ENCODE data around the gene REEP1. TPM values are rescaled to one million over a fixed set of nuclear protein-coding genes. Genes with fewer than 3 reads are reported as not detected.
"Not testable (repeated sequence)": the region's sequence is repeated elsewhere in the genome, so short reads cannot be mapped to it uniquely, and the experiment has no call there.

The REEP1 gene
- total RNA-seq, 4 donors from 2014 or later: 9.7 to 24.5 (median 13.4) TPM

DNA sequence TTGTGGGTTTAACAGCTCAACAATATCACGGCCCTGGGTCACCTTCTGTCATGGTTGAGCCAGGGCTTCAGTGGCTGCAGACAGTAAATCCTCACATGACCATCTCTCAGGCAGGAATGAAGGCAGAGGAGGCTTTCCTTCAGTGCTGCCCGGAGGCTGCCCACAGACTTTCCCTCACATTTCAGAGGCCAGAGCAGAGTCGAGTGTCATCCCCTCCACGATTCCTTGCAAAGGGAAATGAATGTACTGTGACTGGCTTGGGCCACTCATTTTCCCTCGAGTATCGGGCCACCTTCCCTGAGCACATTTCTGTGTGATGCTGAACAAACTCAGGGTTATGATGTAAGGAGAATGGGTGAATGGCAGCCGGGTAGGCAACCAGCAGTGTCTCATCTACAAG lies 10.0 kb upstream of the REEP1 start:
- H3K27me3 ChIP-seq: no peaks in the 10 kb centered on the region
- H3K36me3 ChIP-seq: no peaks in the 10 kb centered on the region
- no peak overlapping the region for H3K27ac ChIP-seq
- intact Hi-C loops (cut with DNase I; ENCODE audit: low total_unique reads): no loop called here
- no peaks in the 10 kb centered on the region for H3K9me3 ChIP-seq
- H3K4me3 ChIP-seq: no peak overlapping the region
- H3K4me1 ChIP-seq: no peaks in the 10 kb centered on the region
- TF ChIP-seq, protein P1, sequence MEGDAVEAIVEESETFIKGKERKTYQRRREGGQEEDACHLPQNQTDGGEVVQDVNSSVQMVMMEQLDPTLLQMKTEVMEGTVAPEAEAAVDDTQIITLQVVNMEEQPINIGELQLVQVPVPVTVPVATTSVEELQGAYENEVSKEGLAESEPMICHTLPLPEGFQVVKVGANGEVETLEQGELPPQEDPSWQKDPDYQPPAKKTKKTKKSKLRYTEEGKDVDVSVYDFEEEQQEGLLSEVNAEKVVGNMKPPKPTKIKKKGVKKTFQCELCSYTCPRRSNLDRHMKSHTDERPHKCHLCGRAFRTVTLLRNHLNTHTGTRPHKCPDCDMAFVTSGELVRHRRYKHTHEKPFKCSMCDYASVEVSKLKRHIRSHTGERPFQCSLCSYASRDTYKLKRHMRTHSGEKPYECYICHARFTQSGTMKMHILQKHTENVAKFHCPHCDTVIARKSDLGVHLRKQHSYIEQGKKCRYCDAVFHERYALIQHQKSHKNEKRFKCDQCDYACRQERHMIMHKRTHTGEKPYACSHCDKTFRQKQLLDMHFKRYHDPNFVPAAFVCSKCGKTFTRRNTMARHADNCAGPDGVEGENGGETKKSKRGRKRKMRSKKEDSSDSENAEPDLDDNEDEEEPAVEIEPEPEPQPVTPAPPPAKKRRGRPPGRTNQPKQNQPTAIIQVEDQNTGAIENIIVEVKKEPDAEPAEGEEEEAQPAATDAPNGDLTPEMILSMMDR (IDR thresholded peaks at IDR 0.05): no peak
- no peak for TF ChIP-seq POLR2A (IDR thresholded peaks at IDR 0.05)
- no peak for DNase-seq

DNA sequence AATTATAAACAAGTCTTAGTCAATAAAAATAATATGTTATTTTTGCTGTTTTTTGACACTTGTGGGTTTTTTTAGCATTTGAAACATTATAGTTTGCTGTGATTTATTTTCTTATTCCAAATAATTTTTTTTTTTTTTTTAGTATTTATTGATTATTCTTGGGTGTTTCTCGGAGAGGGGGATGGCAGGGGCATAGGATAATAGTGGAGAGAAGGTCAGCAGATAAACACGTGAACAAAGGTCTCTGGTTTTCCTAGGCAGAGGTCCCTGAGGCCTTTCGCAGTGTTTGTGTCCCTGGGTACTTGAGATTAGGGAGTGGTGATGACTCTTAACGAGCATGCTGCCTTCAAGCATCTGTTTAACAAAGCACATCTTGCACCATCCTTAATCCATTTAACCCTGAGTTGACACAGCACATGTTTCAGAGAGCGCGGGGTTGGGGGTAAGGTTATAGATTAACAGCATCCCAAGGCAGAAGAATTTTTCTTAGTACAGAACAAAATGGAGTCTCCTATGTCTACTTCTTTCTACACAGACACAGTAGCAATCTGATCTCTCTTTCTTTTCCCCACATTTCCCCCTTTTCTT lies 8.5 kb upstream of the REEP1 start:
- H3K4me3 ChIP-seq; DNase-seq; H3K9me3 ChIP-seq; H3K4me1 ChIP-seq; intact Hi-C loops (cut with DNase I; ENCODE audit: low total_unique reads); H3K36me3 ChIP-seq; H3K27me3 ChIP-seq; H3K27ac ChIP-seq: not testable (repeated sequence)

DNA sequence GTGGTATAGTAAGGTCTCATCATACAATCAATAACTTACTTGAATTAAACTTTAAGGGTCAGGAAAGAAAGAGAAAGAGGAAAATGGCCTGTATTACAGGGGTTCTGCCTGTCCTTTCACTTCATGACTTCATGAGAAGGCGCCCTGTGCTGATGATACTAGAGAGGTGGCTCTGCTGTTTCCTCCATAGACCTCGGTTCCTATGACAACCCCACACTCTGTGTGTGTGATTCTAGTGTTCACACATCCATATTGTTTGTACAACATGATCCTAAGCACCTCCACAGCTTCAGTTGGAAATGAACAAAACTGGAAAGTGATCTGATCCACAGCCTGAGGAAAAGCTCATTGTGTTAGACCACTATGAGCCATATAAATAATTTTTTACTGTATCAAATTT lies 7.0 kb upstream of the REEP1 start:
- intact Hi-C loops (cut with DNase I; ENCODE audit: low total_unique reads): no loop called here
- no peaks in the 10 kb centered on the region for H3K4me1 ChIP-seq
- no peak overlapping the region for H3K4me3 ChIP-seq
- no peak for DNase-seq
- H3K27ac ChIP-seq: no peak overlapping the region
- no peaks in the 10 kb centered on the region for H3K27me3 ChIP-seq
- TF ChIP-seq POLR2A (IDR thresholded peaks at IDR 0.05): no peak
- TF ChIP-seq, protein P1 (IDR thresholded peaks at IDR 0.05): no peak
- H3K36me3 ChIP-seq: no peaks in the 10 kb centered on the region
- H3K9me3 ChIP-seq: no peaks in the 10 kb centered on the region

- no peak overlapping the region for H3K27ac ChIP-seq
- DNase-seq: no peak
- no peak overlapping the region for H3K4me3 ChIP-seq
- intact Hi-C loops (cut with DNase I; ENCODE audit: low total_unique reads): no loop called here
- H3K36me3 ChIP-seq: no peaks in the 10 kb centered on the region
- H3K27me3 ChIP-seq: no peaks in the 10 kb centered on the region
- TF ChIP-seq POLR2A (IDR thresholded peaks at IDR 0.05): no peak
- TF ChIP-seq, protein P1 (IDR thresholded peaks at IDR 0.05): no peak
- no peaks in the 10 kb centered on the region for H3K9me3 ChIP-seq
- H3K4me1 ChIP-seq: no peaks in the 10 kb centered on the region
These were observed 5.1 kb upstream of the REEP1 start for GRCh38 chr2:86342488-86342887.

DNA sequence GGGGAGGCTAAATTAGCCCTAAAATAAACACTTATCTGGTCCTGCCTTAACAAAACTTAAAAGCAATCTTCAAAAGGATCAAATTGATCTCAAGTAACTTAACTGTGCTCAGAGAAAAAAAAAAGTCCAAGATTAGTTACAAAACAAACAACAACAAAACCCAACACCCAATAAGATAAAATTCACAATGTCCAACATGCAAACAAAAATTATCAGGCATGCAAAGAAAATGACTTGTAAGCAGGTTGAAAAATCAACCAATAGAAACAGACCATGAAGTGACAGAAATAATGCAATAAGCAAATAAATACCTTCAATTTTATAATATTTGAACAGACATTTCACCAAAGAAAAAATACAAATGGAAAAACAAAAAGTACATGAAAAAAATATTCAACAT lies 4.0 kb upstream of the REEP1 start:
- no peak for DNase-seq
- no peaks in the 10 kb centered on the region for H3K4me1 ChIP-seq

More for the DNA sequence above, 4.0 kb upstream of the REEP1 start:
- Histone ChIP-seq H3K4me3 (no peak overlapping the region), H3K27me3 (no peaks in the 10 kb centered on the region), H3K9me3 (no peaks in the 10 kb centered on the region), H3K36me3 (no peaks in the 10 kb centered on the region), H3K27ac (no peak overlapping the region)
- intact Hi-C loops (cut with DNase I; ENCODE audit: low total_unique reads): no loop called here
- TF ChIP-seq POLR2A (IDR thresholded peaks at IDR 0.05): no peak
- TF ChIP-seq, protein P1 (IDR thresholded peaks at IDR 0.05): no peak

Data from uterus (tissue), 4 donors.